ENCODE measurements around the gene NALCN.

NALCN gene

DNA sequence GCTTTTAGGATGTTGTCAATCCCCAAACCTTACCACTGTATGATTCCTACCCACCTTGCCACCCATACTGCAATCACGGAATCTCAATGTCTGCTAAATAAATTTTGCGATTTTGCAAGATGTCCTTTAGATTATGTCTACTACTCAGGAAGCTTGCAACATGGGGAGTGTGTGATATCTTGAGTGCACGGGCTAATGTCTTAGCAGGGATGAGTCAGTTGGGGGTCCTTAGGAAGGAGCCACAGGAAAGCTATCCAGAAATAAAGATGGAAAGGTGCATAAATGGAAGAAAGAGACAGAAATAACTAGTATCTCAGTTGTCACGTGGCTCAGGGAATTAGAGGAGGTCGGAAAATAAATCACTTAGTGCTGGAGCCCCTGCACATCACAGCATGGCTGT, 77.1 kb downstream of the NALCN start:
- Histone ChIP-seq H2AFZ (ENCODE audit: low read depth, low read length) (no peak overlapping the region), H3K4me2 (ENCODE audit: insufficient read depth, low read length) (no peak overlapping the region), H3K27ac (ENCODE audit: low read length) (no peak overlapping the region), H4K20me1 (ENCODE audit: insufficient read depth, low read length) (no peaks in the 10 kb centered on the region), H3K9ac (ENCODE audit: low read depth, low read length) (no peak overlapping the region), H3K79me2 (ENCODE audit: insufficient read depth, low read length) (no peaks in the 10 kb centered on the region), H3K27me3 (ENCODE audit: insufficient read depth, low read length, poor library complexity) (no peaks in the 10 kb centered on the region), H3K4me3 (ENCODE audit: low read depth in 1 of 2, low read length in 2 of 2) (no peak overlapping the region), H3K4me1 (ENCODE audit: insufficient read depth, low read length) (no peaks in the 10 kb centered on the region), H3K36me3 (ENCODE audit: insufficient read depth, low read length) (no peaks in the 10 kb centered on the region), H3K9me3 (ENCODE audit: insufficient read depth, low read length, severe bottlenecking) (no peaks in the 10 kb centered on the region)
- TF ChIP-seq EZH2 (IDR thresholded peaks at IDR 0.05; ENCODE audit: borderline replicate concordance, low read depth, low read length, severe bottlenecking) = no peak
- TF ChIP-seq, protein P1, sequence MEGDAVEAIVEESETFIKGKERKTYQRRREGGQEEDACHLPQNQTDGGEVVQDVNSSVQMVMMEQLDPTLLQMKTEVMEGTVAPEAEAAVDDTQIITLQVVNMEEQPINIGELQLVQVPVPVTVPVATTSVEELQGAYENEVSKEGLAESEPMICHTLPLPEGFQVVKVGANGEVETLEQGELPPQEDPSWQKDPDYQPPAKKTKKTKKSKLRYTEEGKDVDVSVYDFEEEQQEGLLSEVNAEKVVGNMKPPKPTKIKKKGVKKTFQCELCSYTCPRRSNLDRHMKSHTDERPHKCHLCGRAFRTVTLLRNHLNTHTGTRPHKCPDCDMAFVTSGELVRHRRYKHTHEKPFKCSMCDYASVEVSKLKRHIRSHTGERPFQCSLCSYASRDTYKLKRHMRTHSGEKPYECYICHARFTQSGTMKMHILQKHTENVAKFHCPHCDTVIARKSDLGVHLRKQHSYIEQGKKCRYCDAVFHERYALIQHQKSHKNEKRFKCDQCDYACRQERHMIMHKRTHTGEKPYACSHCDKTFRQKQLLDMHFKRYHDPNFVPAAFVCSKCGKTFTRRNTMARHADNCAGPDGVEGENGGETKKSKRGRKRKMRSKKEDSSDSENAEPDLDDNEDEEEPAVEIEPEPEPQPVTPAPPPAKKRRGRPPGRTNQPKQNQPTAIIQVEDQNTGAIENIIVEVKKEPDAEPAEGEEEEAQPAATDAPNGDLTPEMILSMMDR (IDR thresholded peaks at IDR 0.05; ENCODE audit: borderline replicate concordance, extremely low read depth, low read length, poor library complexity, severe bottlenecking) = no peak
- ATAC-seq (ENCODE audit: insufficient read depth, low read depth) = no peak
- no peak for DNase-seq

- no peak overlapping the region for H3K27ac ChIP-seq (ENCODE audit: low read length)
- no peaks in the 10 kb centered on the region for H3K4me1 ChIP-seq (ENCODE audit: insufficient read depth, low read length)
- H4K20me1 ChIP-seq (ENCODE audit: insufficient read depth, low read length) = no peaks in the 10 kb centered on the region
- H3K36me3 ChIP-seq (ENCODE audit: insufficient read depth, low read length) = no peaks in the 10 kb centered on the region
- DNase-seq (no peak), ATAC-seq (ENCODE audit: insufficient read depth, low read depth) (no peak)
- H3K4me2 ChIP-seq (ENCODE audit: insufficient read depth, low read length) = no peak overlapping the region
- TF ChIP-seq, protein P1 (IDR thresholded peaks at IDR 0.05; ENCODE audit: borderline replicate concordance, extremely low read depth, low read length, poor library complexity, severe bottlenecking) = no peak
- TF ChIP-seq EZH2 (IDR thresholded peaks at IDR 0.05; ENCODE audit: borderline replicate concordance, low read depth, low read length, severe bottlenecking) = no peak
- no peaks in the 10 kb centered on the region for H3K79me2 ChIP-seq (ENCODE audit: insufficient read depth, low read length)
- no peak overlapping the region for H2AFZ ChIP-seq (ENCODE audit: low read depth, low read length)
- no peak overlapping the region for H3K9ac ChIP-seq (ENCODE audit: low read depth, low read length)
- H3K27me3 ChIP-seq (ENCODE audit: insufficient read depth, low read length, poor library complexity) = no peaks in the 10 kb centered on the region
- H3K4me3 ChIP-seq (ENCODE audit: low read depth in 1 of 2, low read length in 2 of 2) = no peak overlapping the region
- no peaks in the 10 kb centered on the region for H3K9me3 ChIP-seq (ENCODE audit: insufficient read depth, low read length, severe bottlenecking)
These were observed 83.7 kb downstream of the NALCN start for GRCh38 chr13:101332583-101332982.

GRCh38 chr13:101331731-101332130, 84.6 kb downstream of the NALCN start:
- Histone ChIP-seq H3K4me3 (ENCODE audit: low read depth in 1 of 2, low read length in 2 of 2) (no peak overlapping the region), H4K20me1 (ENCODE audit: insufficient read depth, low read length) (no peaks in the 10 kb centered on the region), H3K79me2 (ENCODE audit: insufficient read depth, low read length) (no peaks in the 10 kb centered on the region), H3K4me2 (ENCODE audit: insufficient read depth, low read length) (no peak overlapping the region), H3K27me3 (ENCODE audit: insufficient read depth, low read length, poor library complexity) (no peaks in the 10 kb centered on the region), H2AFZ (ENCODE audit: low read depth, low read length) (no peak overlapping the region), H3K9ac (ENCODE audit: low read depth, low read length) (no peak overlapping the region), H3K9me3 (ENCODE audit: insufficient read depth, low read length, severe bottlenecking) (no peaks in the 10 kb centered on the region), H3K27ac (ENCODE audit: low read length) (no peak overlapping the region), H3K36me3 (ENCODE audit: insufficient read depth, low read length) (no peaks in the 10 kb centered on the region), H3K4me1 (ENCODE audit: insufficient read depth, low read length) (no peaks in the 10 kb centered on the region)
- no peak for DNase-seq
- TF ChIP-seq EZH2 (IDR thresholded peaks at IDR 0.05; ENCODE audit: borderline replicate concordance, low read depth, low read length, severe bottlenecking) = no peak
- TF ChIP-seq, protein P1 (IDR thresholded peaks at IDR 0.05; ENCODE audit: borderline replicate concordance, extremely low read depth, low read length, poor library complexity, severe bottlenecking) = no peak
- no peak for ATAC-seq (ENCODE audit: insufficient read depth, low read depth)

DNA sequence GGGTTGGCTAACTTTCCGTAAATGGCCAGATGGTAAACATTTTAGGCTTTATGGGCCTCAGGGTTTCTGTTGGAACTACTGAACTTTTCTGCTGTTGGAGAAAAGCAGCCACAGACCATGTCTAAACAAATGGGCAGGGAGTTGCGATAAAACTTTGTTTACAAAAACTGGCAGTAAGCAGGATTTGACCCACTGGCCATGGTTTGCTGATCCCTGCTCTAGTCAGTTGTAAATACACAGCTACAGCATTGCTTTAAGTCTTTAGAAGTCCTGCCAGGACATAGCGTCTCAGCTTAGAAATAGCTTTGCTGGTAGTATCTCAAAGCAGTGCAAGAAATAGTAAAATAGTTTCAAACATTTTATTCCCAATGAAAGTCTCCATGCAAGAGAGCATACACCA, 88.4 kb downstream of the NALCN start:
- H3K79me2 ChIP-seq (ENCODE audit: insufficient read depth, low read length) = no peaks in the 10 kb centered on the region
- TF ChIP-seq EZH2 (IDR thresholded peaks at IDR 0.05; ENCODE audit: borderline replicate concordance, low read depth, low read length, severe bottlenecking) = no peak
- TF ChIP-seq, protein P1 (IDR thresholded peaks at IDR 0.05; ENCODE audit: borderline replicate concordance, extremely low read depth, low read length, poor library complexity, severe bottlenecking) = no peak
- no peak for DNase-seq
- no peaks in the 10 kb centered on the region for H3K36me3 ChIP-seq (ENCODE audit: insufficient read depth, low read length)
- no peak overlapping the region for H3K4me2 ChIP-seq (ENCODE audit: insufficient read depth, low read length)
- no peak overlapping the region for H3K9ac ChIP-seq (ENCODE audit: low read depth, low read length)
- H3K4me3 ChIP-seq (ENCODE audit: low read depth in 1 of 2, low read length in 2 of 2) = no peak overlapping the region
- H3K9me3 ChIP-seq (ENCODE audit: insufficient read depth, low read length, severe bottlenecking) = no peaks in the 10 kb centered on the region
- no peak overlapping the region for H2AFZ ChIP-seq (ENCODE audit: low read depth, low read length)
- no peak overlapping the region for H3K27ac ChIP-seq (ENCODE audit: low read length)
- H4K20me1 ChIP-seq (ENCODE audit: insufficient read depth, low read length) = no peaks in the 10 kb centered on the region
- no peaks in the 10 kb centered on the region for H3K4me1 ChIP-seq (ENCODE audit: insufficient read depth, low read length)
- ATAC-seq (ENCODE audit: insufficient read depth, low read depth) = no peak
- H3K27me3 ChIP-seq (ENCODE audit: insufficient read depth, low read length, poor library complexity) = peaks cover 4% of the 10 kb centered on the region

Measured in DND-41 (cell line).